Skeletal muscle tissue (tissue), 4 donors: ENCODE measurements around the gene C14orf39. TPM values are rescaled to one million over a fixed set of nuclear protein-coding genes. Genes with fewer than 3 reads are reported as not detected.
"Not testable (repeated sequence)": the region's sequence is repeated elsewhere in the genome, so short reads cannot be mapped to it uniquely, and the experiment has no call there.

ENCODE experiments used
- H3K27ac ChIP-seq: one replicate; pipeline ENCODE4 v1.7.0; 2013; ENCODE audit warnings: mild to moderate bottlenecking, low read depth, low read length, inconsistent platforms
- H3K27me3 ChIP-seq, 3 donors: one replicate each; pipeline ENCODE4 v1.7.0; 2013; ENCODE audit warnings: low read length in 3 of 3; ENCODE audit not compliant: control insufficient read depth in 3 of 3, insufficient read depth in 3 of 3
- H3K36me3 ChIP-seq, 3 donors: one replicate each; pipeline ENCODE4 v1.7.0; 2013; ENCODE audit warnings: low read length in 3 of 3; ENCODE audit not compliant: control insufficient read depth in 3 of 3, insufficient read depth in 3 of 3
- H3K4me1 ChIP-seq, 3 donors: one replicate each; pipeline ENCODE4 v1.7.0; 2013; ENCODE audit warnings: low read length in 3 of 3, mild to moderate bottlenecking in 3 of 3; ENCODE audit not compliant: control insufficient read depth in 3 of 3, insufficient read depth in 3 of 3
- H3K4me3 ChIP-seq, 3 donors: one replicate each; pipeline ENCODE4 v1.7.0; 2013; ENCODE audit warnings: low read length in 3 of 3
- H3K9ac ChIP-seq, 3 donors: one replicate each; pipeline ENCODE4 v1.7.0; 2013; ENCODE audit warnings: low read length in 3 of 3, mild to moderate bottlenecking in 3 of 3, moderate library complexity in 2 of 3, low read depth in 1 of 3
- H3K9me3 ChIP-seq, 3 donors: one replicate each; pipeline ENCODE4 v1.7.0; 2013; ENCODE audit warnings: low read length in 3 of 3; ENCODE audit not compliant: control insufficient read depth in 3 of 3
- total RNA-seq: library from RNA; depleted of rRNA; stranded (reverse); fragments of >200 nt; gene quantifications from one replicate; pipeline ENCODE4 v1.2.3, GENCODE V29; 2014
- donor health status: Osteomylitis.

C14orf39 gene
- total RNA-seq, 1 donor from 2014 or later: 2.1 TPM

DNA sequence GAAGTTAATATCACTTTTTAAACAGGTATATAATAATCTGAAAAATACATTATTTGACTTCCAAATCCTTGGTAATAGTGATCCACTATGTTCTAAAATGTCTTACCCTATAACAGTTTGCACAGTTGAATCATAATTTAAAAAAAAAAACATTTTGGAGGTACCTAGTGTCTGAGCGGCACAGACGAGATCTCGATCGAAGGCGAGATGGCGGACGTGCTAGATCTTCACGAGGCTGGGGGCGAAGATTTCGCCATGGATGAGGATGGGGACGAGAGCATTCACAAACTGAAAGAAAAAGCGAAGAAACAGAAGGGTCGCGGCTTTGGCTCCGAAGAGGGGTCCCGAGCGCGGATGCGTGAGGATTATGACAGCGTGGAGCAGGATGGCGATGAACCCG lies 88.3 kb downstream of the C14orf39 start:
- not testable (repeated sequence) for H3K27ac ChIP-seq, H3K9me3 ChIP-seq, H3K36me3 ChIP-seq, H3K9ac ChIP-seq, H3K27me3 ChIP-seq, H3K4me3 ChIP-seq, H3K4me1 ChIP-seq

DNA sequence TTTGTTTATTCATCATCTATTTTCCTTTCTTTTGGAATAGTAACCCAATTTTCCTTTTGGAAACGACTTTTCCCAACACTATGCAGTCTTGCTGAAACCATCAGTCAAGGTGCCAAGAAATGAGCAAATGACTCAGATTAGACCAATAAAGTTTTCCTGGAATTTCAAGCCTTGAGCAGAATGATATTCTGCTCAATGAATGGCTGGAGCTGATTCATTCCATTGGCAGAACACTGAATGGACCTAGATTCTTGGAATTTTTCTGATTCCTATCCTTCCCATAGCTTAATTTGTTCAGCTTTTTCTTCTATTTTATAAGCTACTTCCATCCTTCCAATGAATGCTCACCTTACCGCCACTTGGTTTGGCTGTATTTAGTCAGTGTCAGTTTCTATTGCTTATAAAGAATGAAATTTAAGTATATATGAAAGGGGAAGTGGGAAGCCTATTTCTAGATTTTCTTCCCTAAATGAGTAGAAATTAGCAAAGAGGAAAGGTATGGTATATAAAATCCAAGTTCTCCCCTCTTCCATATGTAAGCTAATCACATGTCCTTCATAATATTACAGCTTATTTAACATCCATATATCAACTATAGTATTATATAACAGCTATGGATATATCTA lies 89.0 kb downstream of the C14orf39 start:
- H3K4me3 ChIP-seq: no peak overlapping the region
- H3K9ac ChIP-seq: no peak overlapping the region
- no peaks in the 10 kb centered on the region for H3K27me3 ChIP-seq
- peaks cover 0 to 4% (median 0%) of the 10 kb centered on the region in 3 donors for H3K9me3 ChIP-seq
- H3K36me3 ChIP-seq: no peaks in the 10 kb centered on the region
- no peaks in the 10 kb centered on the region for H3K4me1 ChIP-seq
- H3K27ac ChIP-seq: no peak overlapping the region

Other genes with a start within 250 kb of the C14orf39 start
- 36.0 TPM for gene PPM1A, start 236.8 kb downstream of the C14orf39 start, total RNA-seq
- not detected for gene SIX6, start 23.1 kb upstream of the C14orf39 start, total RNA-seq
- 45.4 TPM for gene SIX1, start 163.4 kb upstream of the C14orf39 start, total RNA-seq
- gene SIX4, start 238.3 kb upstream of the C14orf39 start, total RNA-seq: 11.0 TPM
- 103 TPM for gene MNAT1, start 248.7 kb upstream of the C14orf39 start, total RNA-seq